GM21423 (cell line): ENCODE data around the gene EIF4G3.
A peak's percentile ranks its signal among the peaks of the same experiment; 100 is the strongest.

Experiments
- ATAC-seq: cut with Tn5 transposase; IDR thresholded peaks from one replicate; pipeline ENCODE4 v1.9.1; 2021; ENCODE audit warnings: mild to moderate bottlenecking, moderate library complexity; ENCODE audit not compliant: unreplicated experiment

The EIF4G3 gene

GRCh38 chr1:21000245-21000594 is 176.5 kb downstream of the EIF4G3 start:
- no peak for ATAC-seq

DNA sequence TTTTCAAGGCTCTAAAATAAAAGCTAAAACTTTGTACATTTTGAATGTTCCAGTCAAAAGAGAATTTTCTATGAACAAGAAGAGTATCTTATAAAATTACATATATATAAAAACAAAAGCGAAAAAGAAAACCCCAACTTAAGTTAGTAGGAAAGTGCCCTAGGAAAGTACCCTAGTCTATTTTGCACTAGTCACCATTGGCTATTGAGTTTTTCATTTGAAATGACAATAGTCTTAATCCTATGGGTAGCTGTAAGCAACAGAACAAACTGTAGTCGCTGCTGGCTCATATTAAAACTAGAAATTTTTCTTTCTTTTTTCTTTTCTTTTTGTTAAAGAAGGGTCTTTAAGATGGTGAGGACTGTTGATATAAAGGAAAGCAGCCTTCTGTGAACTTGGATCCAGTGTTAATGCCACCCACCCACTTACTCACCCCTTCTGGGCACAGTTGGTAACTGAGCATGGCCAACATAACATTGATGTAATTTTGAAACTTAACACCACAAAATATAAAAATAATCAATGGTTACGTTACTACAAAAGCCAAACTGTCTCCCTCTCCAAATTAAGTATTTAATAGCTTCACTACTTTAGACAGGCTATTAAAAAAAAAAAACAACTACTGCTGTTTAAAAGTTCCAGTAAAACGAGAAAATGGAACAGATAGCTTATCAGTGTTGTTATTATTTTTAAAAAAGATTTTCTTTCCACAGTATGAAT is 177.0 kb downstream of the EIF4G3 start:
- no peak for ATAC-seq

DNA sequence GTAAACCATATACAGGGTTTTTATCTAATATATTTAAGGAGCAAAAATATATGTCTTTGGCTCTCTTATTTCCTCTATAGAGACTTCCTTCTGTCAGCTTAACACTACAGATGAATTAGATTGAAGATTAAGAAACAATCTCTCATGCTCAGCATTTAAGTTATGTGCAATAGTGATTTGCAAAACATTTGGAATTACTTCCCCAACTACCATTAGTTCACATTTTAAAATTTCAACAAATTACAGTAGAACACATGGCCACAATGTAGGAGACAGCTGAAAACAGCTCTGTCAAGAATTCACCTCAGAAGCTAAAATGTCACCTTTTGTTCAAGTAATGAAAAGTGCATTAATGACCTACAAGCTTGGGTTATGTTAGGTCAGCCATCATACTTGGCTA is 177.9 kb downstream of the EIF4G3 start:
- ATAC-seq = no peak

GRCh38 chr1:20997602-20998224 is 179.0 kb downstream of the EIF4G3 start:
- ATAC-seq = no peak

GRCh38 chr1:20996554-20996953 is 180.1 kb downstream of the EIF4G3 start:
- ATAC-seq = no peak

DNA sequence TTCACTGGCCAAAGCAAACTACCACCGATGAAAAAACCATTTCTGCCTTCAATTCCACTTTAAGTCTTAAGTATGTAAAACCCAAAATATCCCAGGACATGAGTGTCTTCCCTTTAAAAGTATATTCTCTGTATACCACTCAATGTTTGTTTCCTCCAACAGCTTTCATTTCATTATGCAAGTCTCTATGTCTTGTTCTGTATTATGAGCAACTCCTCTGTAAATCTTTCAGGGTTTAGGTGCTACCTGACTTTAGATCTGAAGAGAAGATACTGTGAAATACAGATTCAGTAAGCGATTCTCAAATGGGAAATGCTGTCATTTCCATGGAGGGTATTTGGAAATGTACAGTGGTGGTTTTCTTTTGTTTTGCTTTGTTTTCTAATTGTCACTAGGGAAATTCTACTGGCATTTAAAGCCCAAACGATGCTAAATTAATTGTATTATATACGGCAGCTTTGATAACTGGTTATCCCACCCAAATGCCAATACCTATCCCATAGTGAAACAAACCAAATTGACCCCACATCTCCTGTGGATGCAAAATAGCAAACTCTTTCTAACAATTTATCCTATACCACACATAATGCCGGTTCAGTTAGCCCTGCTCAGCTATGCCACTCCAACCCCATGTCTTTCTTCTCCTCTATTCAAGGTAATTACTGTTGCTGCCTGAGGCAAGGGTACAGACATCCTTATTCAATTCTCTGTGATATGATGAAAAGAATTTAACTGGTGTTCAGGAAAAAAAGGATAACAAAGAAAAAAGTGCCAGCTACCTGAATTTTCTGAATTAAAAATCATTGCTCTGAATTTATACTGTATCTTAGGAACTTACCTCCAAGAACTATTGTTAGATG is 182.8 kb downstream of the EIF4G3 start:
- no peak for ATAC-seq

GRCh38 chr1:20992322-20993056 is 184.2 kb downstream of the EIF4G3 start:
- ATAC-seq = no peak

DNA sequence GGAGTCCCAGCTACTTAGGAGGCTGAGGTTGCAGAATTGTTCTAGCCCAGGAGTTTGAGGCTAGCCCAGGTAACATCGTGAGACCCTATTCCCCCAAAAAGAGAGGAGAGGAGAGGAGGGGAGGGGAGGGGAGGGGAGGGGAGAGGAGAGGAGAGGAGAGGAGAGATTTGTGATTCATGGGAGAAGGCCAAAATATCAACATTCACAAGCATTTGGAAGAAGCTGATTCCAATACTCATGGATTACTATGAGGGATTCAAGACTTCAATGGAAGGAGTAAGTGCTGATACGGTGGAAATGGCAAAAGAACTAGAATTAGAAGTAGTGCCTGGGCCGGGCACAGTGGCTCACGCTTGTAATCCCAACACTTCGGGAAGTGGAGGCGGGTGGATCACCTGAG is 187.8 kb downstream of the EIF4G3 start:
- ATAC-seq = no peak

GRCh38 chr1:20987831-20988825 is 188.6 kb downstream of the EIF4G3 start:
- no peak for ATAC-seq

DNA sequence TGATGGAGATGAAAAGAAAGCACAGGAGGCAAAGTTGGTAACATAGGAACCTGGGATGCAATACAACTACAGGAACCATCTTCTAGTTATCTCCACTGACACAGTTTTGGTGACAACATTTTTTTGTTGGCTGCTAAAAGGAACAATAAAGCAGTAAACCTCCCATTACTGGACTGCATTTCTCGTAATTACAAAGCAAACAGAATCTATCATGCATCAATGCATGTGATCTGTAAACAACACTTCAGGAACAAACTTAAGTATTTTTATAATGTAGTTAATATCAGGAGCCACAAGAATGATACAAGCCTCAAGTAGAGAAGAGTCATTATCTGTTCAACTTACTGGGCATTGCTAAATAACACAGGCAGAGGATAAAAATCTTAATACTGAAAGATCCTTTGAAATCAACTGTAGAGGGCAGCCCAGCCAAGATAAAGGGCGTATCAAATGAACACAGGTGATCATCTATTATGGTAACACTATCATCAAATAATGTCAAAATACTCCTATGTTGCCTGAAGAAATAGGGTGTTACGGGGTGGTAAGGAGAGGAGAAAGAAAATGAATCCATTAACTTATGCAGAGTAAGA is 193.3 kb downstream of the EIF4G3 start:
- ATAC-seq = no peak

DNA sequence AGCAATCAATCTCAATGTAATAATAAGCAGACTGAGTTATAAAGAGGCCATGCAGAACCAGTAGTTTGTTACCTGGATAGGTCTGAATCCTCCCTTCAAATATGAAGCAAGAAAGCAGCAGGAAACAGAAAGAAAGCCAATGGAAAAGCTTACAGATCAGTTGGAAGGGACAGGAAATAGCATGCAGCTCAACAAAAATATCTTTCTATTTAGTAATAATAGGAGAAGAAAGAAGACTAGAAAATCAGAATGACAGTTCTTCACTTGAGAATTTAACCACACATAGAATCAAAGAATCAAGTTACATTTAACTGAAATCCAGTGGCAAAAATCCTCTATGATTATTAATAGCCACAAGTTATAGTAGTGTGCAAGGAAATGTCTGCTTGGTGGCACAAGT is 194.4 kb downstream of the EIF4G3 start:
- no peak for ATAC-seq

DNA sequence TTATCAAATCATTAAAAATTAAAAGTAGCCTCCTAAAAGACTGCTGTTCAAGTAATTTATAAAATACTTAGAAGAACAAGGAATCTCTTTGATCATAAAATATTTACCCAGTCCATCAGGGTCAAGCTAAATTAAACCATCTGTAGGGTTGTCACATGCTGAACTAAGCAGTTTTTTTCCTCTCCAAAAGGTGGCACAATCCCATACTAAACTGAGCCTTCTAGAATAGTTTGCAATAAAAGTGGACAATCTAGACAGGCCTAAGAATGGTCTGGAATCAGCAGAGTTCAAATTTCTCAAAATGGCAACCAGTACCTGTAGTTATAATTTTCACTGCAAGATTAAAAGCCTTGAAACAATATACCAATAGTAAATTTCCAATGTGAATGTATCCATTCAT is 194.8 kb downstream of the EIF4G3 start:
- ATAC-seq = no peak

DNA sequence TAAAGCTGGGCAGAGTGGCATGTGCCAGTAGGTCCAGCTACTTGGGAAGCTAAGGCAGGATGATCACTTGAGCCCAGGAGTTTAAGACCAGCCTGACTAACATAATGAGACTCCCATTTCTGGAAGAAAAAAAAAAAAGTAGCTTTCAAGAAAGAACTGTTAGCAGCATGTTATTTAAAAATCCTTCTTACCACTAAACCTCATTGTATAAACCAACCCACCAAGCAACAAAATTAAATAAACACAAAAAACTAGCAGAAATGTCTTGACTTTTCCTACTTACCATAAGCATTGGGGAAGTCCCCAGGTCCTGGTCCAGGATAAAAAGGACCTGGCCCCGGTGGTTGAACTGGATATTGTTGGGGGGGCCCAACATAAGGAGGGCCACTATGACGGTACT is 196.6 kb downstream of the EIF4G3 start:
- no peak for ATAC-seq

DNA sequence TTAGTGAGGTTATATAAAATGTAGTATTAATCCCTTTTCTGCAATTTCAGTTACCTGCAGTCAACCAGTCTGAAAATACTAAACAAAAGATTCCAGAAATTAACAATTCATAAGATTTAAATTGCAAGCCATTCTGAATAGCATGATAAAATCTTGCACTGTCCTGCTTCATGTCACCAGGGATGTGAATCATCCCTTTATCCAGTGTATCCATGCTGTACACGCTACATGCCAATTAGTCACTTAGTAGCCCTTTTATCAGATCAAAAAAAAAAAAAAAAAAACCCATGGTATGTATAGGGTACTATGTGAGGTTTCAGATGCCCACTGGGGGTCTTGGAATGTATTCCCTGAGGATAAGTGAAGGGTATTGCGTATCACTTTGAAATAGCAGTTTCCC is 198.3 kb downstream of the EIF4G3 start:
- ATAC-seq = no peak

DNA sequence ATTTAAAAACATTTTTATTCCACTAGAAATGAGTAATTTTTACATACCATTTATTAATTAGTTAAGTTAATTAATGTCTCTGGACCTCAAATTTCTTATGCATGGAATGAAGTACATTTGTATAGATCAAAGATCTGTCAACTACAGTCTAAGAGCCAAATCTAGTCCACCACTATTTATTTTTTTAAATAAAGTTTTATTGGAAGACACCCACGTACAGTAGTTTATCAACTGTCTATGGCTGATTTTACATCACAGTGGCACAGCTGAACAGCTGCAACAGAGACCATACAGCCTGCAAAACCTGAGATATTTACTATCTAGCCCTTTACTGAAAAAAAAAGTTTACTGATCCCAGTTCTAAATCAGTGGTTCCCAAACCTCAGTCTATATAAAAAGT is 201.0 kb downstream of the EIF4G3 start:
- ATAC-seq = no peak

DNA sequence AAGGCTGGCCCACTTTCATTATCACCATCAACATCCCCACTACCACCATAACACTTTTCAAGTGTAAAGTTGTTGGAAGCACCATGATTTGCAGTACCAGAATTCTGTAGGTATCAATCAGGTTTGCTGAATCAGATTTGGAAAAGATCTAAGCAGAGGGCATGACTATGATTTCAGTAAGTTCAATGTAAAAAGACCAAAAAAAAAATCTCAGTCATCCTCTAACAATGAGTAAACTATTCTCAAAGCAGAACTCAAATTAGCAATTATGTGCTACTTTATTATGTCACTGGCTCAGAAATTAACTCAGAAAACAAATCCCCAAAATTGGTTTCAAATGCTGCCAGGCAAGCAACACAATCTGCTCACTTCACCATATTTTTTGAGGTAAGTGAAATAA is 201.7 kb downstream of the EIF4G3 start:
- ATAC-seq = no peak

GRCh38 chr1:20974069-20974468 is 202.6 kb downstream of the EIF4G3 start:
- ATAC-seq = no peak

GRCh38 chr1:20972855-20973254 is 203.8 kb downstream of the EIF4G3 start:
- ATAC-seq = no peak

DNA sequence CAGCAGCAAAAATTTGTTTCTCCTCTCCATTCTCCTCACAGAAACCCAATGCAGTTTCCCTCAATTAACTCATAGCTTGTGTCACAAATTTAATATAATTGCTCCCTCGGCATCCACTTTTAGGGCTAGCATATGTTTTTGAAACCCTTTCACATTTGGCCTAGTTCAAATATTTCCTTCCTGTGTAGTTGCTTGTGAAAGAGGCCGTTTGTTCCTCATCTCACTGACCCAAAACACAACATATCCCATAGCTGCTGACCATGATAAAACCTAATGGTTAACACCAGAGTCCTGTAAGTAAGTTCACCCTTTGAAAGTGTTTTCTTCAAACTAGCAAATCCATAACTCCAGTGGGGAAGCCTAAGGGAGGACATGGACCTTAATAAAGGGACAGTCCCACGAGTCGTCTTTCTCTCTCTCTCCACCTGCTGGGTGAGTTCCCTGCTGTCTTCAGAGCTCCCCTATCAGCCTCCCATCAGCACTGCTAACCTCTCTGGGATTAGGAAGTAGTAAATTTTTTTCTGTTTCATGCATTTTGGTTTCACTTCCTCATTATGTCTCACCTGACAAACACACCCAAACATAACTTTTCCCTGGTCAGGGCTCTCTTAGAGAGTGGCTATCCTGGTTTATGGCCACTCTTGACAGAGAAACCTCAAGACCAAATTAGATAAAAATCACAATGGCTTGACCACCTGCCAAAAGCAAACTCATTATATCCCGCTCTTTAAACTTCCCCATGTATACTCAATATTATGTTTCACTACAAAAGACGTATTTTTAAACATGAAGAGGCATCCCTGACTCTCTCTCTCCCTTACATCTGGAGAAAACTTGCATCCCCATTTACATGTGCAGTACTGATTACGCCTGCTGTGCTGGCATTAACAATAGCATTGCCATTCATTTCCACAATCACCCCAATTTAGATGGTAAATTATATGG is 211.9 kb downstream of the EIF4G3 start:
- peak; percentile 84 for ATAC-seq
